GM18868 (cell line): Measurements from ENCODE around the gene COL4A1.
A peak's percentile ranks its signal among the peaks of the same experiment; 100 is the strongest.

Experiments used
- ATAC-seq: cut with Tn5 transposase; IDR thresholded peaks from one replicate; pipeline ENCODE4 v1.9.1; 2021; ENCODE audit warnings: mild to moderate bottlenecking, moderate library complexity; ENCODE audit not compliant: unreplicated experiment

Gene COL4A1

DNA sequence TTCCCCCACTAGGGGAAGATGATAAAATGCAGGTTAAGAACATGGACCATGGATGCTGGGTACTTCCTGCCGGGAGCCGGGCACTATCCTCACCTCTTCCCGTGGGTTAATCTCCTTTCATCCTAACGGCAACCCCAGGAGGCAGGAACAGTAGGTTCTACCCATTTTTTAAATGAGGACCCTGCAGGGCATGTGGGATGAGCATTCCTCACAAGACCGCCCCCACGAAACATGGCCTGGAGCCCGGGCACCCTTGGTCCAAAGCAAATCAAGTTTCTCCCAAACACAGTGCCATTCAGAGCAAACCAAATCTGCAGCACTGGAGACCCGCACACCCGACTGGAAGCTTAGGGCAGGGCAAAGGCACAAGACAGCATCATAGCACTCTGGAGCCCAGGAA, 35.5 kb upstream of the COL4A1 start:
- no peak for ATAC-seq

DNA sequence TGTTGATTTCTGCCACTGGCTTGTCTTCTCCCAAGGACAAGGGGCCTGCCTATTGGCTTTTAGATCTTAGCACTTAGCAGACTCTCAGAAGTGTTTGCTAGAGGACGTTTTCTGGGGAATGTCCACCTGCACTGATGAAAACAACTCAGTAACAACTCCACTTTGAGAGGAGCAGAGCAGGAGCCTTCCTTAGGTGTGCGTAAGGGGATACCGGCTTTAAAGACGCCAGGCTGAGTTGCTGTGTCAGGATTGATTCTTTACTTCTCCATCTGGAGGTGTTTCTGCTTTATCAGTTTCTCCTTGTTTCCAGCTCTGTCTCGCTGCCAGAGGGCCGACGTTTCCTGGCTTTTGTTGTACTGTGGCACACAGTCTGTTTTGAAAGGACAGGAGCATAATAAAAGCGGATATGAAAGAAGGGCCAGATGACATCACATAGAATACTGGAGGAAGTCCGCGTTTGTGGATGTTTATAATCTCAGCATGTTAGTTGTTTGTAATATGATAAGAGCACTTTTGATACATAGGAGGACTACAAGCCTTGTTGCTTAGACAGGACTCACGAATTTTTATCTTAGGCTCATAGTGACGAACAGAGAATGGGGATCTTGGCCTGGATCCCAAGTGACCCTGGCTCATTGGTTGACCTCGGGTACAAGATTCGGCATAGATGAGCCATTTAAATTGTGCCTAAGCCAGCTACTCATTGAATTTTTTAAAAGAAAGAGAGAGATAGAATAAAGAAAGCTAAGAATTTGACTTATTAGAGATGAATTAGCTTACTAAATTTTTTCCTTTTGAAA, 34.7 kb upstream of the COL4A1 start:
- peak; percentile 69 for ATAC-seq

DNA sequence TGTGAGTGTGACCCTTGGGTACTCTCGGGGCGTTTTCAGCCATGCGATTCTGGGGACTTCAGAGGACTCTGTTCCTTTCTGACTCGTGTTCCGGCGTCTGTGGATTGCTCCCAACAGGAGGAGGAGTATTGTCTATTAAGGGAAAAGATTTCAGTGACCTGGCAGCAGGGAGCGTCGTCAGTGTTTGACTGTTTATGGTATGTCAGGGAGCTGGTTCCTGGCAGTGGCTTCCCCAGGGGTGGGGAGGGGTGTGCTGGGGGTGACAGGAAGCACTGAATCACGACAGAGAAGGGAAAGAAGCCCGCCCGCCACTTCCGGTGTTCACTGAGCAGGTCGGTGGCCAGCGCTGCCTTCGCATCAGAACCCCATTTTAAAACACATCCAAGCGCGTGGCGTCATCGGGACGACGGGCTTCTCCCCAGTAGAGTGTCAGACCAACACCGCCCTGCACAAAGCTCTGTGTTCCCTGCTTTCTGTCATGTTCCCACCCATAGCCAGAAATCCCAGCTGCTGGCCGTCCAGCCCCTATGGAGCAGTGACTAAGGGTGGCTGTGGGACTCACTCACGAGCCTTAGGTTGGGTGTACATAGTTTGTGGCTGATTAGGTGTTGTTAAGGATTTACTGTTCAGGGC, 34.0 kb upstream of the COL4A1 start:
- ATAC-seq, result peak; percentile 53

DNA sequence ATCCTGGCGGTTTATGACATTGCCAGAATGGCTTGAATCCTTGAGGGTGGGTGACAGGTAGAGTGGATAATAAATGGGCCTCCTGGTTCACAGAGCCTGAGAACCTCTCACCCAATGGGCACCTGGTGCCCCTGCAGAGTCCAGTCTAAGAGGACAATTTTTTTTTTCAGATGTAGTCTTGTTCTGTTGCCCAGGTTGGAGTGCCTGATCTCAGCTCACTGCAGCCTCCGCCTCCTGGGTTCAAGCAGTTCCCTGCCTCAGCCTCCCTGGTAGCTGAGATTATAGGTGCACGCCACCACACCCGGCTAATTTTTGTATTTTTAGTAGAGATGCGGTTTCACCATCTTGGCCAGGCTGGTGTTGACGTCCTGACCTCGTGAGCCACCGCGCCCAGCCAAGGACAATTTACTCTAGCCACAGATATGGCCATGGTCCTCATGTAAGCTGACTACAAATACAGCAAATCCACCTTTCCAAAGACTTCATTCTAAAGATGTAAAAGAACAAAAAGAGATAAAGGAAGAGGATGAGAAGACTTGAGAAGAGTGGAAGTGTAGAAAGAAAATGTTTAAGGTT, 33.1 kb upstream of the COL4A1 start:
- ATAC-seq, result no peak

DNA sequence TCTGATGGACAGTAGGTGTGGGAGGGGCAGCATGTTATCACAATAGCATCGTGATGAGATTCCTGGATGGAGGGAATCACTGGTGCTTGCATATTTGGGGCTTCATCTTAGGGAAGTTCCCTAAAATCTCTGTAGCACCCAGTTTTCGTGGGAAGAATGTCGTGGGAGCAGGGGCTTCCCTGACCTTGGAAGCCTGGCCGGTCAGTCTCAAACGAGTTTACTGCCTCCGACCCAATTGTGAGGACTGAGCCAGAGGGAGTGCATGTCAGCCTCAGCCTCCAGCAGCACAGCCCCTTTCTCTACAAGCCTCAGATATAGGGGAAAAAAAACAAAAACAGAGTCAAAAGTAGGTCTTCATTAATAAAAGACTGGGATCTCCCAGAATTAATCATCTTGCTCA, 32.3 kb upstream of the COL4A1 start:
- ATAC-seq, result no peak

DNA sequence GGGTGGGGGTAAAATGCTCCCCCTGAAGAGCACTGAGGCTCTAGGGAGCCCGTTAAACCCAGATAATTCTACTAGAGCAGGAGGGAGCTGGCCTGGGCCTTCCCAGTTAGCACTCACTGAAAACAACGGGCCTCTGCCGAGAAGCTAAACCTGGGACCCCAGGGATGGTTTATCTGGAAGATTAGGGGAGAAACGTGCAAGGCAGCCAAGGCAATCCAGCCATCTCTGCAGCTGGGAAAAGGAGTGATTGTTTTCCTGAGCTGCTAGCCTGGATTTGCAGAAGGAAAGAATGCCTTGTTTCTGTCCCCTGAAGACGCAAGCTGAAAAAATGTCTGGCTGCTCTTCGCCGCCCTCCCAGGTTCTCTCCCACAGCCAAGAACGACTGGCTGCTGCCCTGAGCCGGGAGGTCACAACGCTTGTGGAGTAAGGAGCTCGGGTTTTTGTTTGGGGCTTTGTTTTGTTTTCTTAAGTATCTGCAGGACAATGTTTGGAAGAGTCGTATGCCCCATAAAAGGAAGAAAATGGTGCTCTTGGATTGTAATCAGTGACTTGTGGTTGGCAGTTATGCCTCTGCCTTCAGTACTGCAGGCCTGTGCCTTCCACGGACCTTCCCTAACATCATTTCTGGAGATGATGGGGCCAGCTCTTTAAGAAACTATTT, 31.6 kb upstream of the COL4A1 start:
- ATAC-seq, result no peak

DNA sequence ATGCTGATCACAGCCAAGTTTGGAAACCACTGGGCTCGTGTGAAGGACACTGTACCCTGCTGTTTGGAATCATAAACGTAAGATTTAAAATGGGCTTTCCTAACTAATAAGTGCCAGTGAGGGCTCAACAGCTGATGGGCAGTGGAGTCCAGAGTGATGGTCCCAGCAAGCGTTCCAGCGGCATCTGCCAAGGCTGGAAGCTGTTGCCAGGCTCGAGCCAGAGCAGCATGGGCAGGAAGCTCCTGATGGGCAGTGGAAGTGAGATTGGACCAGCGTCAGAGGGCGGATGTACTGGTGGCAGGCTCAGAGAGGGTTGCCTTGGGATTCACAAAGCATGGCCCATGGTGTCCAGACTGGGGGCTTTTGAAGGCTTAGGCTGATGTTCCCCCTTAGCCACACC, 30.3 kb upstream of the COL4A1 start:
- no peak for ATAC-seq

DNA sequence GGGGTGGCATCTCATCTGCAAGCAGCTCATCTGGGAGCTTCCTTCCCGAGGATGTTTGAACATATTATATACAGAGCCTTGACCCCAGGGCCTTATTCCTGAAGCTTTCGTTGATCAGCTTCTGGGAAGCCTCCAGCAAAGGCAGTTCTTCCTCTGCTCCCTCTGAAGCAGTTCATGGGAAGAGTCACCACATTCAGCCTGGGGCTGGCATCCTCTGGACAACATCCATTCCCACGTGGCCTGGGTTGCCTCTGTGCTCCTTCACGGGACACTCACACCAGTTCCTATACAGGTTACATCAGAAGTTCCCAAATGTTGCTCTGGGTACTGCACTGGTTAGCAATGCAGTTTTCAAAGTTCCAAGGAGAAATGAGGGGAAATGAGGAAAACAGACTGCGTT, 29.7 kb upstream of the COL4A1 start:
- no peak for ATAC-seq

DNA sequence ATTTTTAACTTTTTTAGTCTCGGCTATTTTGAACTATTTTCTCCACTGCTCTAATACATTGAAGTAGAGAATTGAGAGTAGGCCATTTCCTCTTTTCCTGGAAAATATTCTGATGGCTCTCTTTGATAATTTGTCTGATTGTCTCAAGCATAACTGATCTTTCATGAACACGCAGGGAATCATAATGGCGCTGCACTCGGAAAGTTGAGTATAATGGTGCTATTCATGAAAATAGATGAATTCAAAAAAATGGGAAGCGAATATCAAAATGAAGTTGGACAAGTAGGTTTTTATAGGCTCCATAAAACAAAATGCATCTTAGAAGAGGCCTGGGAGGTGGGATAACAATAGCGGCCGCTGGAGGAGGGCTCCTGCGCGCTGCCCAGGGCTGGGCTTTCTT, 29.2 kb upstream of the COL4A1 start:
- ATAC-seq, result no peak

DNA sequence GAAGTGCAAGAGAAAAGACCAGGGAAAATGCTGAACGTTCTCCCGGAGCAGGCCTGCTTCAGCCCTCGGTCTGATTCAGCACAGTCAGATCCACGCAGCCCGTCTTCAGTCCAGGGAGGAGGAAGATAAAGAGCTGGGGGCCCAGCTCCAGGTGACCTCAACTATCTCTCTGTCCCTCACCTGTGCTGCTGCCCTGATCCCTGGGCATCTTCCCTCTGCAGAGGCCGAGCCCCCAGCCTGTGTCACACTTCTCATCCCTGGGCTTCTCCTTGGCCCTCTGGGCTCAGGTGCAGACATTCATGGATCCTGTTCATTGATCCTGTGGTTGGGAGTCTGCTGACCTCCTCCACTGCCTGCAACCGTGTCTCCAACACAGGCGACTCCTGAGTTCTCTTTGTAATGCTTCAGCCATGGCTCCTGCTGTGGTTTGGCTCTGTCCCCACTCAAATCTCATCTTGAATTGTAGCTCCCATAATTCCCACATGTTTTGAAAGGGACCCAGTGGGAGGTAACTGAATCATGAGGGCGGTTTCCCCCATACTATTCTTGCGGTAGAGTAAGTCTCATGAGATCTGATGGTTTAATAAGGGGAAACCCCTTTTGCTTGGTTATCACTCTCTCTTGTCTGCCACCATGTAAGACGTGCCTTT, 28.0 kb upstream of the COL4A1 start:
- ATAC-seq, result no peak

DNA sequence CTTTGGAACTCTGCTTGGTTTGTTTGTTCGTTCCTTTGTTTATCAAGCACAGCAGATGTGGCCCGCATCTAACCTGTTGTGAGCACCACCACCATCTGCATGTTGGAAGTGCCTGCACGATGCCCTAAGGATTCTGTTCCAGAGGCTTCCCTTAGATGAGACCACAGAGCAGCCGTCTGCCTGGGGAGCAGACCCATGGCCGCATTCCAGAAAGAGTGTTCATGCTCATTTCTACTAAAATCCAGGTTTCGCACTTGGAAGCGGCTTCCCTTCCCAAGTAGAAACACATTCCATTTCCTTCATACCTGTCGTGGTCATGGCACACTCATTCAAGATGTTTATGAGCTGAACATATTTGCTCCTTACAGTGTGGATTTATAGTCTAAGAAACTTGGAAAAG, 27.3 kb upstream of the COL4A1 start:
- no peak for ATAC-seq

DNA sequence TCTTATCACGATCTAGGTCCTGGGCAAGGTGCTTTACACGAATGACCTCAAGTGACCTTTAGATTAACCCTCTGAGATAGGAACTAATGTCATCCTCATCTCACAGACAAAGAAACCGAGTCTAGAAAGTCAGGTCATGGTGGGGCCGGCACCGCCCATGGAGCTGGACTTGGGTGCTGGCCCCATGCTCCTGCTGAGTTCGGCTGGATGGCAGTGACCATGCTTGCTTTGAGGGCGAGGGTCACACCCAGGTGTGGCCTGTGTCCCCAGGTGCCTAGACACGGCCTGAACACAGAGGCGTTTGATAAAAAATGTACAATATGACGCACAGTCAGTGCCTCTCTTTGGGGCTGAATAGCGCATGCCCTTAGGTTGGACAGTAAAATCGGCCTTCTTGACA, 26.9 kb upstream of the COL4A1 start:
- ATAC-seq, result no peak

DNA sequence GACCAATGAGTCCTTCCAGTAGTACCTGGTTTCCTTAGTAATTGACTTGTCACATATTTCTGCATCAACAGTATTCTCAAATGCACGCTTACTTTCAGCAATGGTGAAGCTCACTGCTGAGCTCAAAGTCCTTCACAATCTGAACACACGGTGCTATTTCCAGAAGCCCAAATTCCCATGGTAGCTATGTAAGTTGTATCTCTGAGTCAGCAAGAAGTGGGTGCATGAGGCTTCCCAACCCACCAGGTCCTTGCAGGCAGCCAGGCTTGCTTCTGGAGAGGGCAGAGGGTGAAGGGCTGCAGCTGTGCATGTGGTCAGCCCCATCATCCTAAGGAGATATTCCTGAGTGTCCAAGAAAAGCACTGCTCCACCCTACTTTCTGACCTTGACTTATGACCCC, 25.8 kb upstream of the COL4A1 start:
- no peak for ATAC-seq

DNA sequence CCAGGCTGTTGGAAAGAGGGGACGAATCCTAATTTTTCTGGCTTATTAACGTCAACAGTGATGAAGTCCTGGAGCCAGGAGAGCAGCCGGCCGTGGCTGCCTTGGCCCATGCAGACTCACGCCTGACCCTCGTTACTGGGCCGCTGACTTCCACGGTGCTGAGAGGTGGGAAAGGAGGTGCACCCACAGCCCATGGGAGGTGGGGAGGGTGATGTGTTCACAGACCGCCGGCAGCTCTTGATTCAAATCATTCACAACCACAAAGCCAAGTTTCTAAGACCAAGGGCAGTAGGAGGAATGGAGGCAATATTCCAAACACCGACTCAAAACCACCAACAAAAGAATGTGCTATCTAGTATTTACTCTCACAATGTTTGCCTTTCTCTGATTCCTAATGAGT, 24.4 kb upstream of the COL4A1 start:
- ATAC-seq, result no peak

DNA sequence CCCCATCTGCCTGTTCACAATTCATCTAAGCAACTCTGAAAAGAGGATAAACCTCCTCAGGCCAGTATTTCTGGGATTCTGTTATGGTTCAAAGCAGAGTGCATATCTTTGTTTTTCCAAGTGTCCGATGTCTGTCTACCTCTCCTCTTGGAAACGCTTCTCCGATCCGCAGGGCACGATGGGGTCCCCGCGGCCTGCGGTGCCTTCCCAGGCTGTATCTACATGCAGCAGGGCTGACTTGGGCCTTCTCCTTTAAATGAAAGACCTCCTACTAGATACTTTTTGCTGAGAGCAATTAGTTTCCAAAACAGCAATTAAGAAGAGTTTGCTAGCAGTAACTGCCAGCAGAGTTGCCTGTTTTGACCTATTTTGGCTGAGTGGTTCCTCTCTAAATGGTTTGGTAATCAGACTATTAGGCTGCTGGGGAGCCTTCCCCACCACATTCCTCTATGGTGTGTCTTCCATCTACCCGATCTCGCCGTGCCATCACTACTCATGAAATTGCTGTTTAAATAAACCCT, 23.6 kb upstream of the COL4A1 start:
- ATAC-seq, result no peak

DNA sequence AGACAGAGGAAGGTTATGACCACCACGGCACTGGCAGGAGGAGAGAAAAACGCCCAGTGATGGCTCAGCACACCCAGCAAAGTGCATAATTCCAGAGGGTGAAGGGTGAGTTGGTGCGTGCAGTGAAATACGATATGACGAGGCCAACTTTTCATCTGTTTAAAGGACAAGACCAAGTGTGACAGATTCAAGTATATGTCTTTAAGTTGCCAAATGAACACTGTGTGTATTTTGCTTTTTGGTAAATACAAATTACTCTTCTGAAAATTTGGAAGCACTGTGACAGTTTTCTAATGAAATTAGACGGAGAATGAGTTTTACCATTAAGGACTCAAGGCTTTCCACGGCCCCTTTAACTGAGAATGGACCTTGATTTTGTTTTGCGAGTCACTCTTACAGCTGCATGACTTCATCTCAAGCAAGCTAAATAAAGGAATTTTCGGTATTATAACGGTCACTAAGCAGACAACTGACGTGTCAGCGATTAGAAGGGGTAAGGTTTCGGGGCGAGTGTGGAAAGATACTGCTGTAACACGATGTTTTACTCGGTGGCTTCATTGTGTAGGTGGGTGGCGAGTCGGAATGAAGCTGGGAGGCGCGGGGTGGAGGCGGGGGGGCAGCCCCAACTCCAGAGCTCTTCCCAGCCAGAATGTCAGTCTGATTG, 23.0 kb upstream of the COL4A1 start:
- no peak for ATAC-seq

DNA sequence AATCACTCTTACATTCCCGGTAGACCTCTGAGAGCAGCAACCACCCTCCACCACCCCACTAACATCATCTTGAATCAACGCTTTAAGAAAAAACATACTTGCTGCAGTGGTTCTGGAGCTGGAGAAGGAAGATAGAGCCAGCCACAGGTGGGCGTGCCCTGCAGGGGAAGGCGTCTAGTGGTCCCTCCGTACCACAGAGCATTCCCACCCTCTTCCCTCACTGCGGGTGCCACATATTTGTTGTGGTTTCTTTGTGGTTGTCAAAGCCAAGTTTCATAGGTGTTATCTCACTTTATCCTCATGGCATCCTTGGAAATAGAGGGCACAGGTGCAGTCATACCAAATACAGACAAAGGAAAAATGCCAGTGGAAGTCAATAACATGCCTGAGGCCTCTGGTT, 22.3 kb upstream of the COL4A1 start:
- ATAC-seq, result no peak

DNA sequence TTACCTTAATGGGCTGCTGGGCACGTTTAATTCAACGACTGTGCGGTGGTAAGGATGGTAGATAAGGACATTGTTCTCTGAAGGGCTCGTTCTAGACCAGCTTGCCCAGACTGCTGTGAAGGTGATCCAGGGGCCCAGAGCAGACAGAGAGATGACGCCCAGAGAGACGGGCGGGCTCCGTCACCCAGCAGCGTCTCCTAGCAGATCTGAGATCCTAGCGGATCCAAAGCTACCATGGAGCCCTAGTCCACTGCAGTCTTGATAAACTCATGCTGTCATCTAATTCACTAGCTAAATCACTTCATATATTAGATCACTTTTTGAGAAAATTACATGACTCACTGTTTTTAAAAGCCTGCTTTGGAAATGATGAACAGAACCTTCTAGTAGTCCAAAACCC, 21.6 kb upstream of the COL4A1 start:
- no peak for ATAC-seq

DNA sequence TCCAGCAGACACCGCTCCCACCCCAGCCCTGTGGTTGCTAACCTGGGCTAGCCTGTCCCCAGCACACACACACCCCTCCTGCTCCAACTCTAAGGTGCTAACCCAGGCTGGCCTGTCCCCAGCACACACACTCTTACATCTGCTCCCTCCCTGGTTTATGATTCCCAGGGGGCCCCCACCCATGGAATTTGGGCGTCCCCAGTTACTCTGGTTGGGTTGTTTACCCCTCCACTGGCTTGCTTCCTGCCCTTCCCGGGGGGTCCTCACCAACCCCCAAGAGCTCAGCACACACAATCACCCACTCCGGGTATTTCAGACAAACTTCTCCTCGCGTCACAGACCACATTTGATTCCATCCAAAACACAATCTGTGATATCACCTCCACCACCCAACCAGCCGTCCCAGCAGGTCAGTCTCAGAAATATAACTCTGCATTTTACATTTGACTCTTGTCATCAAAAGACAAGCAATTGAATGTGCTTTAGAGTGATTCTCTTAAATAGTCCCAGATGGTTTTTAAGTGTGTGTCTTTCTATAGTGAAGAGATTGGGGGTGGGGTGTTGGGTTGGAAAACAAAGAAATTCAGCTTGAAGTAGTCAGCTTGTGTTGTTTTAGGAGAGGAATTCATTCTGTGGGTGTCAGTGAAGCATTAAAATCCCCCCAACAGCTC, 20.2 kb upstream of the COL4A1 start:
- no peak for ATAC-seq

DNA sequence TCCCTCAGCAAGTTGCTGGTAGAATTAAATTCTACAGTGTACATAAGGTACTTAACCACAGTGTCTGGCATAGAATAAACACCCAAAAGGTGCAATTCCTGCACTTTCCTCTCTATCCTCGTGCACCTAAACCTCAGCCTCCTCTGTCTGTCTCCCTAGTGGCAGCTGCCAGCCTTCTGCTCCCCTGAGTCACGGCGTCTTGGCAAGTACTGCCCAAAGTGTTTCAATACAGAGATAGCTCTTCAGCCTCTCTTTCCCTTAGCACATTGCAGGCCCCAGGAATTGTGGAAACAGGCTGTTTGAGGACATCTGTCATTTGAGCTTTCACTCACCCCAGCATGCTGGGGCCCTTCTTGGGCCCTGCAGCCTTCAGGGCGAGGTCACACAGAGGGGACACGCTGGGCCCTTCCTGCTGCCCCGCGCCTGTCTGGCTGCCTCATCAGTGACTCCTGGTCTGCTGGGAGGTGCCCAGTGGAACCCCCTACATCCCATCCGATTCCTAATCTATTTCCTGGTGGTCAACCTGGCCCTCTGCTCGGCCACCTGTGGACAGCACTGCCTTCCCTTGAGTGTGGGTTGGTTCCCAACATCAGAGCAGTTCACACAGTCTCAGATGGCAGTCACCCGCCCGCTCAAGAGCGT, 19.4 kb upstream of the COL4A1 start:
- ATAC-seq, result no peak
